Renal cortex interstitium (tissue), 15 donors: ENCODE results near the gene NPC1. TPM values are rescaled to one million over a fixed set of nuclear protein-coding genes. Genes with fewer than 3 reads are reported as not detected.

Experiments used
- DNase-seq, 11 donors: peaks; one replicate each; pipeline ENCODE4 v3.0.0-alpha.2; 2013; ENCODE audit warnings: low read depth in 9 of 11, low spot score in 4 of 11; ENCODE audit errors: extremely low read depth in 1 of 11
- long read RNA-seq, 16 experiments: transcript quantifications; one replicate each; lab custom pipeline, GENCODE V29; 2026
- polyA plus RNA-seq, 3 donors: library from polyadenylated mRNA; unstranded; fragments of 120-200 nt; gene quantifications; one replicate each; pipeline ENCODE4 v1.2.1, GENCODE V29; 2013; ENCODE audit not compliant: insufficient read length in 3 of 3

The NPC1 gene
- polyA plus RNA-seq, result 10 to 100 TPM; 17.9 to 29.1 (median 20.6) TPM
- long read RNA-seq, donor 1, partial matches to known transcripts, result 0 of 1 reads
- long read RNA-seq, donor 1, other reads (novel, unspliced or antisense), result 0 of 1 reads
- long read RNA-seq, donor 2, result 0 reads
- long read RNA-seq, donor 3, partial matches to known transcripts, result 0 of 8 reads
- long read RNA-seq, donor 3, other reads (novel, unspliced or antisense), result 8 of 8 reads
- long read RNA-seq, donor 4, result 0 reads
- long read RNA-seq, donor 5, result 0 reads
- long read RNA-seq, donor 6, result 0 reads
- long read RNA-seq, donor 7, full-length matches to known transcripts, result 2 of 2 reads
- long read RNA-seq, donor 7, partial matches to known transcripts, result 0 of 2 reads
- long read RNA-seq, donor 7, other reads (novel, unspliced or antisense), result 0 of 2 reads
- long read RNA-seq, donor 8, result 0 reads
- long read RNA-seq, donor 9, partial matches to known transcripts, result 7 of 7 reads
- long read RNA-seq, donor 9, other reads (novel, unspliced or antisense), result 0 of 7 reads
- long read RNA-seq, donor 10, partial matches to known transcripts, result 0 of 1 reads
- long read RNA-seq, donor 10, other reads (novel, unspliced or antisense), result 0 of 1 reads
- long read RNA-seq, donor 11, full-length matches to known transcripts, result 1 of 7 reads
- long read RNA-seq, donor 11, partial matches to known transcripts, result 6 of 7 reads
- long read RNA-seq, donor 11, other reads (novel, unspliced or antisense), result 0 of 7 reads
- long read RNA-seq, donor 12, result 0 reads
- long read RNA-seq, donor 13, result 0 reads
- long read RNA-seq, donor 14, partial matches to known transcripts, result 0 of 14 reads
- long read RNA-seq, donor 14, other reads (novel, unspliced or antisense), result 14 of 14 reads
- long read RNA-seq, donor 15, result 0 reads
- long read RNA-seq, donor 16, partial matches to known transcripts, result 11 of 13 reads
- long read RNA-seq, donor 16, other reads (novel, unspliced or antisense), result 0 of 13 reads

- peak; percentile 82 to 92 (median 89) for DNase-seq
These were observed at the start of gene NPC1 for GRCh38 chr18:23586249-23587196. NPC1 (minus strand) TSS chr18:23586506; CDS start chr18:23586343, 163 bp downstream.

GRCh38 chr18:23636071-23636399, 49.7 kb upstream of the NPC1 start:
- DNase-seq, result no peak

GRCh38 chr18:23635283-23636070, 49.2 kb upstream of the NPC1 start:
- no peak for DNase-seq

- no peak for DNase-seq
These were observed 48.4 kb upstream of the NPC1 start for GRCh38 chr18:23634692-23635091.

GRCh38 chr18:23632615-23633014, 46.3 kb upstream of the NPC1 start:
- no peak for DNase-seq

- no peak for DNase-seq
These were observed 45.4 kb upstream of the NPC1 start for GRCh38 chr18:23631746-23632145.

- no peak for DNase-seq
These were observed 45.0 kb upstream of the NPC1 start for GRCh38 chr18:23631312-23631711.

GRCh38 chr18:23629444-23629946, 43.2 kb upstream of the NPC1 start:
- no peak for DNase-seq

- DNase-seq, result no peak
These were observed 41.7 kb upstream of the NPC1 start for GRCh38 chr18:23627970-23628369.

- DNase-seq, result no peak
These were observed 41.0 kb upstream of the NPC1 start for GRCh38 chr18:23627321-23627720.

GRCh38 chr18:23626451-23627279, 40.4 kb upstream of the NPC1 start:
- no peak for DNase-seq

GRCh38 chr18:23623040-23623439, 36.7 kb upstream of the NPC1 start:
- DNase-seq, result no peak

GRCh38 chr18:23619388-23619881, 33.1 kb upstream of the NPC1 start:
- DNase-seq, result peak in 1 of 11 donors; percentile 35

GRCh38 chr18:23618862-23619387, 32.6 kb upstream of the NPC1 start:
- no peak for DNase-seq

- no peak for DNase-seq
These were observed 31.2 kb upstream of the NPC1 start for GRCh38 chr18:23617412-23618014.

- no peak for DNase-seq
These were observed 30.0 kb upstream of the NPC1 start for GRCh38 chr18:23616258-23616657.
